B cell (primary cell): Measurements from ENCODE around the gene DBP. TPM values are rescaled to one million over a fixed set of nuclear protein-coding genes. Genes with fewer than 3 reads are reported as not detected.

ENCODE experiments used
- ATAC-seq: fragments of 200-7000 bp; cut with Tn5 transposase; one replicate; pipeline ENCODE4 v1.10.0; 2021; ENCODE audit warnings: low read depth, mild to moderate bottlenecking, moderate number of reproducible peaks, moderate library complexity
- CTCF ChIA-PET: fragments of 350-600 bp; sonication (Branson Sonifier 250); formaldehyde crosslinking; loops from one replicate; lab custom pipeline; 2021; ENCODE audit warnings: antibody characterized with exemption, inconsistent platforms; lab: Charles Lee
- POLR2A ChIA-PET: fragments of 350-600 bp; sonication (Branson Sonifier 250); formaldehyde crosslinking; loops from one replicate; lab custom pipeline; 2021; ENCODE audit warnings: antibody characterized with exemption; lab: Charles Lee
- DNase-seq: peaks from one replicate; pipeline ENCODE4 v3.0.0; 2013
- H2AFZ ChIP-seq: 2 replicates; pipeline ENCODE4 v1.6.1; 2012; ENCODE audit warnings: mild to moderate bottlenecking, low read depth, low read length; ENCODE audit not compliant: insufficient read depth, poor library complexity, severe bottlenecking
- H3K27ac ChIP-seq, 2 donors: 1 replicate in 1 of 2; 2 replicates in 1 of 2; pipeline ENCODE4 v1.5.1; 2012 to 2013; ENCODE audit warnings: low read length in 2 of 2, mild to moderate bottlenecking in 2 of 2, moderate library complexity in 1 of 2
- H3K27me3 ChIP-seq, 4 experiments: fragments of 200-600 bp in 1 of 4; sonication (generic) in 1 of 4; replicated peaks in 1 of 4; 1 replicate in 2 of 4; 2 replicates in 2 of 4; pipeline versions ENCODE4 v1.6.1 to v1.7.0; 2013 to 2016; ENCODE audit warnings: low read length in 3 of 4, mild to moderate bottlenecking in 2 of 4, mixed read lengths in 1 of 4, moderate library complexity in 1 of 4; ENCODE audit not compliant: insufficient read depth in 4 of 4, control insufficient read depth in 3 of 4; ENCODE audit errors: control extremely low read depth in 1 of 4
- H3K36me3 ChIP-seq, 2 experiments: replicated peaks in 1 of 2; 1 replicate in 1 of 2; 2 replicates in 1 of 2; pipeline versions ENCODE4 v1.6.1 to v1.7.1; 2013; ENCODE audit warnings: low read length in 1 of 2; ENCODE audit not compliant: insufficient read depth in 2 of 2, control insufficient read depth in 1 of 2; ENCODE audit errors: control extremely low read depth in 1 of 2, extremely low read depth in 1 of 2
- H3K4me1 ChIP-seq, 2 donors: fragments of 200-600 bp in 1 of 2; sonication (generic) in 1 of 2; 1 replicate in 1 of 2; 2 replicates in 1 of 2; pipeline versions ENCODE4 v1.5.1 to v1.6.1; 2013 to 2017; ENCODE audit warnings: low read length in 2 of 2; ENCODE audit not compliant: control insufficient read depth in 2 of 2, insufficient read depth in 2 of 2
- H3K4me2 ChIP-seq: replicated peaks from 2 replicates; pipeline ENCODE3; 2012; ENCODE audit warnings: mild to moderate bottlenecking, low read depth, low read length; ENCODE audit not compliant: poor library complexity, severe bottlenecking
- H3K4me3 ChIP-seq, 5 experiments: fragments of 200-600 bp in 1 of 5; sonication (generic) in 1 of 5; 1 replicate in 3 of 5; 2 replicates in 2 of 5; pipeline versions ENCODE4 v1.5.1 to v1.7.0; 2011 to 2016; ENCODE audit warnings: low read length in 4 of 5, mild to moderate bottlenecking in 4 of 5, low read depth in 2 of 5, control low read depth in 1 of 5, moderate library complexity in 1 of 5; ENCODE audit not compliant: insufficient read depth in 1 of 5; ENCODE audit errors: control extremely low read depth in 1 of 5, extremely low read depth in 1 of 5
- H3K79me2 ChIP-seq: fragments of 200-600 bp; sonication (generic); one replicate; pipeline ENCODE4 v1.6.0; 2016; ENCODE audit warnings: low read length; ENCODE audit not compliant: control insufficient read depth, insufficient read depth
- H3K9ac ChIP-seq: fragments of 200-600 bp; sonication (generic); 2 replicates; pipeline ENCODE4 v1.6.1; 2017; ENCODE audit warnings: mild to moderate bottlenecking, low read length, moderate library complexity
- H3K9me3 ChIP-seq, 3 donors: one replicate each; pipeline versions ENCODE4 v1.6.1 to v1.7.1; 2013; ENCODE audit warnings: low read length in 2 of 3; ENCODE audit not compliant: control insufficient read depth in 2 of 3, insufficient read depth in 1 of 3; ENCODE audit errors: control extremely low read depth in 1 of 3
- H4K20me1 ChIP-seq: 2 replicates; pipeline ENCODE4 v1.6.0; 2012; ENCODE audit warnings: mild to moderate bottlenecking, low read length; ENCODE audit not compliant: insufficient read depth, control insufficient read depth, poor library complexity, severe bottlenecking
- H3K27ac Mint-ChIP-seq: one replicate; pipeline ENCODE4 v1.8.0; 2021; ENCODE audit warnings: mixed read lengths
- H3K27me3 Mint-ChIP-seq: one replicate; pipeline ENCODE4 v1.8.0; 2021; ENCODE audit warnings: mixed read lengths
- H3K4me1 Mint-ChIP-seq: one replicate; pipeline ENCODE4 v1.8.0; 2021; ENCODE audit warnings: mixed read lengths
- H3K4me3 Mint-ChIP-seq: one replicate; pipeline ENCODE4 v1.8.0; 2021; ENCODE audit warnings: mixed read lengths
- H3K9me3 Mint-ChIP-seq: one replicate; pipeline ENCODE4 v1.8.0; 2022; ENCODE audit warnings: mixed read lengths; ENCODE audit not compliant: insufficient read depth
- CTCF ChIP-seq: fragments of 200-600 bp; IDR thresholded peaks from one replicate; pipeline ENCODE4 v1.8.0; 2022; ENCODE audit warnings: antibody characterized with exemption, mild to moderate bottlenecking
- EZH2 ChIP-seq: IDR thresholded peaks from 2 replicates; pipeline ENCODE4 v1.6.1; 2012; ENCODE audit warnings: borderline replicate concordance, low read depth, mild to moderate bottlenecking, moderate library complexity, low read length; ENCODE audit not compliant: insufficient read depth, poor library complexity, severe bottlenecking
- WGBS: methylation state at CpG from one replicate; pipeline ENCODE4 v1.1.5; 2013; ENCODE audit warnings: missing lambda C conversion rate; ENCODE audit not compliant: insufficient coverage; 5-methylcytosine and 5-hydroxymethylcytosine counted together
- intact Hi-C: fragments of 100-400 bp; cut with micrococcal nuclease; formaldehyde crosslinking; loops from one replicate; pipeline ENCODE4 v1.10.0; 2022
- polyA plus RNA-seq: library from polyadenylated mRNA; depleted of rRNA; stranded (reverse); fragments of >200 nt; gene quantifications from 2 replicates; pipeline ENCODE4 v1.2.3, GENCODE V29; 2012
- total RNA-seq, 2 donors: library from RNA; stranded (reverse); fragments of 120-200 nt in 1 of 2; gene quantifications; 1 replicate in 1 of 2; 2 replicates in 1 of 2; pipeline versions ENCODE4 v1.2.3 to v1.2.4, GENCODE V29; 2013 to 2022

The DBP gene
- total and polyA plus RNA-seq, 2 donors (not counting 1 experiment from before 2014, with no cell fraction given): 23.5 to 33.0 TPM

- POLR2A ChIA-PET: no interaction called here
- peaks cover 7% of the 10 kb centered on the region for H3K4me1 Mint-ChIP-seq
- H3K4me3 Mint-ChIP-seq: no peak overlapping the region
- CTCF ChIA-PET: interaction anchor here (1.1 kb wide), 1 partner anchor 73 kb away, joined by 3 read pairs; no protein-coding TSS in a partner anchor
- H3K79me2 ChIP-seq: no peaks in the 10 kb centered on the region
- H3K36me3 ChIP-seq: no peaks in the 10 kb centered on the region
- WGBS: 100% methylated on average over 2 of the region's 6 CpGs
- no peak overlapping the region for H3K27ac Mint-ChIP-seq
- H3K4me1 ChIP-seq: peaks cover 6 to 7% of the 10 kb centered on the region in 2 donors
- H3K9ac ChIP-seq: no peak overlapping the region
- H4K20me1 ChIP-seq: no peaks in the 10 kb centered on the region
- H3K4me2 ChIP-seq: no peak overlapping the region
- intact Hi-C loops: no loop called here
- H3K27me3 ChIP-seq: no peaks in the 10 kb centered on the region
- peaks cover 0 to 6% (median 0%) of the 10 kb centered on the region in 3 donors for H3K9me3 ChIP-seq
- no peak overlapping the region for H2AFZ ChIP-seq
- TF ChIP-seq EZH2 (no peak), CTCF (no peak)
- peaks cover 3% of the 10 kb centered on the region for H3K9me3 Mint-ChIP-seq
- ATAC-seq (no peak), DNase-seq (no peak)
- no peaks in the 10 kb centered on the region for H3K27me3 Mint-ChIP-seq
- no peak overlapping the region for H3K27ac ChIP-seq
- H3K4me3 ChIP-seq: no peak overlapping the region
These were observed 28.6 kb upstream of the DBP start for GRCh38 chr19:48665786-48666185.

DNA sequence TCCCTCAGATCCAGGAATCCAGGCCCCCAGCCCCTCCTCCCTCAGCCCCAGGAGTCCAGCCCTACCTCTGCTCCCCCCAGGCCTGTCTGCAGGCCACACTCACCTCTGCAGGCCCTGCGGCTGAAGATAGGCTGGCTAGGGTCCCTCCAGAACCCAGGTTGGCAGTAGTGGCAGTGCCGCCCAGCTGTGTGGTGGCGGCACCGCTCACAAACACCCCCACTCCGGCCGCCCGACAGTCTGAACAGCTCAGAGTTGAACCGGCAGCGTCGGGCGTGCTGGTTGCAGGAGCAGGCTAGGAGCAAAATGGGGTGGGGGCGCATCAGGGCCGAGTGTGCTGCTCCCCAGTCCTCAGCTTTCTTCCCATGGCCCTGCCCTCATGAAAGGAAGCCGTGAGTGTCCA, 27.3 kb upstream of the DBP start:
- H3K79me2 ChIP-seq: no peaks in the 10 kb centered on the region
- H3K9ac ChIP-seq: no peak overlapping the region
- no peak for TF ChIP-seq EZH2
- TF ChIP-seq CTCF: no peak
- H3K4me3 Mint-ChIP-seq: no peak overlapping the region
- H3K9me3 Mint-ChIP-seq: peaks cover 3% of the 10 kb centered on the region
- H3K27me3 ChIP-seq: no peaks in the 10 kb centered on the region
- POLR2A ChIA-PET: no interaction called here
- H3K36me3 ChIP-seq: no peaks in the 10 kb centered on the region
- CTCF ChIA-PET: interaction anchor here (0.8 kb wide), 1 partner anchor 178 kb away, joined by 3 read pairs; no protein-coding TSS in a partner anchor
- peaks cover 8 to 19% of the 10 kb centered on the region in 2 donors for H3K4me1 ChIP-seq
- no peak overlapping the region for H3K27ac ChIP-seq
- WGBS: 96% methylated on average over 14 of the region's 14 CpGs
- no peak overlapping the region for H3K4me3 ChIP-seq
- DNase-seq (no peak), ATAC-seq (no peak)
- no peaks in the 10 kb centered on the region for H3K27me3 Mint-ChIP-seq
- H3K4me2 ChIP-seq: no peak overlapping the region
- no peaks in the 10 kb centered on the region for H4K20me1 ChIP-seq
- H3K4me1 Mint-ChIP-seq: peaks cover 13% of the 10 kb centered on the region
- no peak overlapping the region for H3K27ac Mint-ChIP-seq
- intact Hi-C loops: no loop called here
- H3K9me3 ChIP-seq: peaks cover 0 to 4% (median 0%) of the 10 kb centered on the region in 3 donors
- no peak overlapping the region for H2AFZ ChIP-seq
